HepG2 (cell line): ENCODE measurements around the gene IGSF5. TPM values are rescaled to one million over a fixed set of nuclear protein-coding genes. Genes with fewer than 3 reads are reported as not detected.

ENCODE experiments used
- ATAC-seq: fragments of 200-7000 bp; cut with Tn5 transposase; 3 replicates; pipeline ENCODE4 v1.9.1; 2020; ENCODE audit warnings: mild to moderate bottlenecking, moderate library complexity
- BruUV-seq: library from RNA; stranded (reverse); fragments of 400-500 nt; replicated peaks from 2 replicates; lab custom pipeline; 2021; lab: Mats Ljungman, UMichigan
- CTCF ChIA-PET: fragments of 300-600 bp; formaldehyde crosslinking; extraction: SDS; loops from one replicate; lab custom pipeline; 2021; ENCODE audit warnings: low total read pairs, inconsistent platforms, low intra/inter-chr PET ratio; lab: Yijun Ruan, JAX
- POLR2A ChIA-PET: fragments of 350-600 bp; sonication (Branson Sonifier 250); formaldehyde crosslinking; loops from one replicate; lab custom pipeline; 2020; ENCODE audit warnings: antibody characterized with exemption, inconsistent platforms; lab: Yijun Ruan, JAX
- DNase-seq: peaks from one replicate; pipeline ENCODE4 v3.0.0-alpha.2; 2015; ENCODE audit warnings: low spot score
- FAIRE-seq: peaks from 3 replicates; lab custom pipeline; 2011; peaks lifted over from hg19 to GRCh38; lab: Jason Lieb, UNC
- H2AFZ ChIP-seq: one replicate; pipeline ENCODE4 v1.6.1; 2011; ENCODE audit warnings: low read length, inconsistent platforms
- H3K27ac ChIP-seq: fragments of 300-600 bp; 3 replicates; pipeline ENCODE4 v1.8.0; 2011; ENCODE audit warnings: mixed run types, mild to moderate bottlenecking, mixed read lengths, low read length, inconsistent platforms; ENCODE audit not compliant: insufficient read depth; ENCODE audit errors: extremely low read length
- H3K27me3 ChIP-seq, 2 experiments: fragments of 200-600 bp in 1 of 2; 2 replicates in 1 of 2; 3 replicates in 1 of 2; pipeline versions ENCODE4 v1.6.0 to v1.8.0; 2011; ENCODE audit warnings: low read length in 2 of 2, mild to moderate bottlenecking in 2 of 2, moderate library complexity in 2 of 2, inconsistent platforms in 1 of 2; ENCODE audit not compliant: insufficient read depth in 2 of 2, control insufficient read depth in 1 of 2
- H3K36me3 ChIP-seq, 2 experiments: fragments of 200-600 bp in 1 of 2; replicated peaks in 1 of 2; 2 replicates in 1 of 2; 3 replicates in 1 of 2; pipeline versions ENCODE4 v1.5.1 to v1.8.0; 2011; ENCODE audit warnings: low read length in 2 of 2, inconsistent platforms in 1 of 2; ENCODE audit not compliant: insufficient read depth in 2 of 2, control insufficient read depth in 1 of 2
- H3K4me1 ChIP-seq: 2 replicates; pipeline ENCODE4 v1.5.1; 2012; ENCODE audit warnings: low read length, inconsistent platforms; ENCODE audit not compliant: insufficient read depth
- H3K4me2 ChIP-seq: 2 replicates; pipeline ENCODE4 v1.6.0; 2011; ENCODE audit warnings: low read depth, low read length, inconsistent platforms
- H3K4me3 ChIP-seq, 3 experiments: fragments of 200-600 bp in 1 of 3; sonication (generic), shearing (Covaris generic) in 1 of 3; replicated peaks in 1 of 3; 2 replicates each; pipeline ENCODE4 v1.5.1; 2011 to 2016; ENCODE audit warnings: low read length in 3 of 3, inconsistent platforms in 2 of 3, low read depth in 2 of 3, mild to moderate bottlenecking in 2 of 3, control low read depth in 1 of 3, mixed read lengths in 1 of 3; ENCODE audit not compliant: insufficient read depth in 1 of 3
- H3K79me2 ChIP-seq: one replicate; pipeline ENCODE4 v1.6.1; 2011; ENCODE audit warnings: low read length, inconsistent platforms; ENCODE audit not compliant: insufficient read depth
- H3K9ac ChIP-seq: 2 replicates; pipeline ENCODE4 v1.6.0; 2011; ENCODE audit warnings: mild to moderate bottlenecking, low read depth, low read length, inconsistent platforms; ENCODE audit not compliant: insufficient read depth
- H3K9me3 ChIP-seq: 2 replicates; pipeline ENCODE4 v1.5.1; 2012; ENCODE audit warnings: mild to moderate bottlenecking, low read length
- H4K20me1 ChIP-seq: 2 replicates; pipeline ENCODE4 v1.6.0; 2011; ENCODE audit warnings: inconsistent platforms, mild to moderate bottlenecking, low read length, moderate library complexity; ENCODE audit not compliant: insufficient read depth
- BCL6 ChIP-seq: IDR thresholded peaks from 2 replicates; pipeline ENCODE4 v1.6.1; 2016; ENCODE audit warnings: missing genetic modification reagents, missing compliant biosample characterization
- CCDC6 ChIP-seq: sonication (generic); formaldehyde crosslinking; IDR thresholded peaks from 2 replicates; pipeline ENCODE4 v1.8.1; 2022; ENCODE audit warnings: mild to moderate bottlenecking, missing genetic modification reagents, moderate library complexity
- FOXC1 ChIP-seq: sonication (generic); formaldehyde crosslinking; IDR thresholded peaks from 2 replicates; pipeline ENCODE4 v1.8.0; 2022; ENCODE audit warnings: mild to moderate bottlenecking, missing genetic modification reagents, borderline replicate concordance
- KDM5B ChIP-seq: sonication (generic); formaldehyde crosslinking; IDR thresholded peaks from 2 replicates; pipeline ENCODE4 v1.4.0; 2020; ENCODE audit warnings: missing genetic modification reagents, mild to moderate bottlenecking, borderline replicate concordance
- MIER3 ChIP-seq: IDR thresholded peaks from 2 replicates; pipeline ENCODE4 v1.6.1; 2016; ENCODE audit warnings: missing compliant biosample characterization, borderline replicate concordance
- MTA3 ChIP-seq: sonication (generic); formaldehyde crosslinking; IDR thresholded peaks from 2 replicates; pipeline ENCODE4 v1.4.0; 2020; ENCODE audit warnings: missing genetic modification reagents
- NFIC ChIP-seq: IDR thresholded peaks from 2 replicates; pipeline ENCODE4 v1.6.1; 2012; ENCODE audit warnings: mild to moderate bottlenecking, low read length, inconsistent platforms
- PAF1 ChIP-seq: IDR thresholded peaks from 2 replicates; pipeline ENCODE4 v1.6.1; 2016; ENCODE audit warnings: missing genetic modification reagents, missing compliant biosample characterization
- RFX3 ChIP-seq: IDR thresholded peaks from 2 replicates; pipeline ENCODE4 v1.6.1; 2016; ENCODE audit warnings: missing biosample characterization, missing genetic modification reagents
- ZNF670 ChIP-seq: sonication (generic); formaldehyde crosslinking; IDR thresholded peaks from 2 replicates; pipeline ENCODE4 v1.8.0; 2022; ENCODE audit warnings: mild to moderate bottlenecking, missing genetic modification reagents, borderline replicate concordance
- ZSCAN9 ChIP-seq: IDR thresholded peaks from 2 replicates; pipeline ENCODE4 v1.6.1; 2016; ENCODE audit warnings: borderline replicate concordance
- WGBS: methylation state at CpG from one replicate; pipeline ENCODE4 v1.1.6; 2017; ENCODE audit warnings: low lambda C conversion rate; 5-methylcytosine and 5-hydroxymethylcytosine counted together
- in situ Hi-C: cut with HindIII; loops from 2 replicates; pipeline ENCODE4 v1.10.0; 2017; ENCODE audit warnings: low pct_unique_long_range_greater_than_20kb; ENCODE audit not compliant: extremely low pct_ligation_motif_present
- intact Hi-C: fragments of 100-400 bp; cut with micrococcal nuclease; formaldehyde crosslinking; loops from one replicate; pipeline ENCODE4 v1.10.0; 2022; ENCODE audit not compliant: unreplicated experiment
- polyA plus RNA-seq, 8 experiments: library from polyadenylated mRNA; depleted of rRNA in 3 of 8; stranded (reverse) in 7 of 8; unstranded in 1 of 8; fragments of >200 nt; fragmentation: Illumina TruSeq in 4 of 8; extraction: Trizol in 4 of 8; gene quantifications; 2 replicates each; pipeline versions ENCODE4 v1.2.1 to v1.2.3, GENCODE V29; 2011 to 2016; ENCODE audit warnings: low read depth in 4 of 8, missing spikeins in 1 of 8, mixed read lengths in 1 of 8; ENCODE audit not compliant: insufficient read depth in 1 of 8
- total RNA-seq, 5 experiments: library from RNA; depleted of rRNA; stranded (reverse); fragments of >200 nt; fragmentation: Illumina TruSeq; extraction: Trizol; gene quantifications; 2 replicates each; pipeline ENCODE4 v1.2.3, GENCODE V29; 2016; ENCODE audit warnings: low read depth in 1 of 5
- TF ChIP-seq, protein P1 (sequence below): sonication (generic); formaldehyde crosslinking; IDR thresholded peaks from 2 replicates; pipeline ENCODE4 v1.5.0; 2020; ENCODE audit warnings: missing genetic modification reagents, mild to moderate bottlenecking, borderline replicate concordance
- TF ChIP-seq, protein P2 (sequence below): sonication (generic); formaldehyde crosslinking; IDR thresholded peaks from 2 replicates; pipeline ENCODE4 v1.5.1; 2020; ENCODE audit warnings: mild to moderate bottlenecking, missing genetic modification reagents

Gene IGSF5
- total and polyA plus RNA-seq, 2 of the 13 experiments (the other 11 are each of a cell fraction or from before 2014, with no cell fraction given) = not detected

DNA sequence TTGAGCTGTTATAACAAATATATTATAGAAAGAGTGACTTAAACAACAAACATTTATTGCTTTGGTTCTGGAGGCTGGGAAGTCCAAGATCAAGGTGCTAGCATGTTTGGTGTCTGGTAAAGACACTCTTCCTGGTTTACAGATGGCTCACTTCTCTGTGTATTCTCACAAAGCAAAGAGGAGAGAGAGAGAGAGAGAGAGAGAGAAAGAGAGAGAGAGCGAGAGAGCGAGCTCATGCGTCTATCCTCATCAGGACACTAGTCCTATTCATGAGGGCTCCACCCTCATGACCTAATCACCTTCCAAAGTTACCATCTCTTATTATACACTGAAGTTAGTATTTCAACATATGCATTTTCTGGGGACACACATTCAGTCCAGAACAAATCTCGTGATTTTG, 89.6 kb downstream of the IGSF5 start:
- H3K27me3 ChIP-seq = no peaks in the 10 kb centered on the region
- peaks cover 93% of the 10 kb centered on the region for H3K9me3 ChIP-seq
- H3K79me2 ChIP-seq = no peaks in the 10 kb centered on the region
- H3K36me3 ChIP-seq = no peaks in the 10 kb centered on the region
- no TSS peak for BruUV-seq
- FAIRE-seq (no peak), ATAC-seq (no peak), DNase-seq (no peak)
- no peak overlapping the region for H3K27ac ChIP-seq
- intact Hi-C loops = no loop called here
- no peaks in the 10 kb centered on the region for H4K20me1 ChIP-seq
- no peaks in the 10 kb centered on the region for H3K4me1 ChIP-seq
- CTCF ChIA-PET = no interaction called here
- TF ChIP-seq RFX3 (CRISPR knock-in tag) (no peak), BCL6 (CRISPR knock-in tag) (no peak), KDM5B (CRISPR knock-in tag) (no peak), CCDC6 (CRISPR knock-in tag) (no peak)
- POLR2A ChIA-PET = no interaction called here
- WGBS = 26% methylated on average over 4 of the region's 4 CpGs
- H2AFZ ChIP-seq = no peak overlapping the region
- in situ Hi-C loops = no loop called here
- H3K9ac ChIP-seq = no peak overlapping the region
- no peak overlapping the region for H3K4me3 ChIP-seq
- no peak overlapping the region for H3K4me2 ChIP-seq

DNA sequence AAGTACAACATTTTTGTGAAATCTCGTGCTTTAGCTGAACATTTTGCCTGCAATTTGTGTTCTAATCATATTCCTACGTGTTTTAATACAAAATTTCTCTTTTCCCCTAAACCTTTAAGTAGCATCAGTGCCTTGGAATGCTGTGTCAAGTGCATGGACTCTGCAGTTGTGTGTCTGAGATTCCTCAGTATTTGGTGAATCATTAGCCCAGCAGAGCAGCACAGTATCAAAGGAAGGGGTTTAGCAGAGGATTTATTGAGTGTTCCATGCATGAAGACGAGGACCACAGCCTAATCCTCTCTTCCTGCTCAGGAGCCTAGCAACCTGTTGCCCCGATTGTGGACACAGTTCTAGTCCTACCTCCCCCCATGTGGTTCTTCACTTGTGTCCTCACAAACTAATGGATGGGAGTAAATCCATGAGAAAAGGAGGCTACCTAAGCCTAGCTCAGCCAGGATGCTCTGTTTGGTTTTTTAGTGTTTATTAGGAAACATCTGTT, 92.9 kb downstream of the IGSF5 start:
- ChIA-PET CTCF (no interaction called here), POLR2A (no interaction called here)
- no peak for DNase-seq
- Histone ChIP-seq H3K27me3 (no peaks in the 10 kb centered on the region), H3K9ac (no peak overlapping the region), H4K20me1 (no peaks in the 10 kb centered on the region), H3K9me3 (peaks cover 93% of the 10 kb centered on the region), H2AFZ (no peak overlapping the region), H3K4me1 (no peaks in the 10 kb centered on the region), H3K79me2 (no peaks in the 10 kb centered on the region), H3K4me3 (no peak overlapping the region), H3K36me3 (no peaks in the 10 kb centered on the region), H3K27ac (no peak overlapping the region), H3K4me2 (no peak overlapping the region)
- 28% methylated on average over 4 of the region's 4 CpGs for WGBS
- no peak for FAIRE-seq
- intact Hi-C loops = no loop called here
- ATAC-seq = no peak
- BruUV-seq = no TSS peak
- TF ChIP-seq MIER3 = no peak
- TF ChIP-seq ZSCAN9 (CRISPR knock-in tag) = no peak
- no peak for TF ChIP-seq ZNF670
- TF ChIP-seq, protein P1, sequence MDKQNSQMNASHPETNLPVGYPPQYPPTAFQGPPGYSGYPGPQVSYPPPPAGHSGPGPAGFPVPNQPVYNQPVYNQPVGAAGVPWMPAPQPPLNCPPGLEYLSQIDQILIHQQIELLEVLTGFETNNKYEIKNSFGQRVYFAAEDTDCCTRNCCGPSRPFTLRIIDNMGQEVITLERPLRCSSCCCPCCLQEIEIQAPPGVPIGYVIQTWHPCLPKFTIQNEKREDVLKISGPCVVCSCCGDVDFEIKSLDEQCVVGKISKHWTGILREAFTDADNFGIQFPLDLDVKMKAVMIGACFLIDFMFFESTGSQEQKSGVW (CRISPR knock-in tag) = no peak
- TF ChIP-seq MTA3 (CRISPR knock-in tag) = no peak
- TF ChIP-seq FOXC1 (CRISPR knock-in tag) = no peak
- TF ChIP-seq, protein P2, sequence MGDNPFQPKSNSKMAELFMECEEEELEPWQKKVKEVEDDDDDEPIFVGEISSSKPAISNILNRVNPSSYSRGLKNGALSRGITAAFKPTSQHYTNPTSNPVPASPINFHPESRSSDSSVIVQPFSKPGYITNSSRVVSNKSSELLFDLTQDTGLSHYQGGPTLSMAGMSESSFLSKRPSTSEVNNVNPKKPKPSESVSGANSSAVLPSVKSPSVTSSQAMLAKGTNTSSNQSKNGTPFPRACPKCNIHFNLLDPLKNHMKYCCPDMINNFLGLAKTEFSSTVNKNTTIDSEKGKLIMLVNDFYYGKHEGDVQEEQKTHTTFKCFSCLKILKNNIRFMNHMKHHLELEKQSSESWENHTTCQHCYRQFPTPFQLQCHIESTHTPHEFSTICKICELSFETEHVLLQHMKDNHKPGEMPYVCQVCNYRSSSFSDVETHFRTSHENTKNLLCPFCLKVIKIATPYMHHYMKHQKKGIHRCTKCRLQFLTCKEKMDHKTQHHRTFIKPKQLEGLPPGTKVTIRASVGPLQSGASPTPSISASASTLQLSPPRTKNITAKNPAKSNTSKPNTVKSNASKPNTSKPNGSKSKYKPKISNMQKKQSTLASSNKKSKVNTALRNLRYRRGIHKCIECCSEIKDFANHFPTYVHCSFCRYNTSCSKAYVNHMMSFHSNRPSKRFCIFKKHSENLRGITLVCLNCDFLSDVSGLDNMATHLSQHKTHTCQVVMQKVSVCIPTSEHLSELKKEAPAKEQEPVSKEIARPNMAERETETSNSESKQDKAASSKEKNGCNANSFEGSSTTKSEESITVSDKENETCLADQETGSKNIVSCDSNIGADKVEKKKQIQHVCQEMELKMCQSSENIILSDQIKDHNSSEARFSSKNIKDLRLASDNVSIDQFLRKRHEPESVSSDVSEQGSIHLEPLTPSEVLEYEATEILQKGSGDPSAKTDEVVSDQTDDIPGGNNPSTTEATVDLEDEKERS (CRISPR knock-in tag) = no peak
- TF ChIP-seq NFIC = no peak
- no peak for TF ChIP-seq PAF1 (CRISPR knock-in tag)
- in situ Hi-C loops = no loop called here
